Erythroblast (primary cell): ENCODE data around the gene GALNT16.

Source experiments
- DNase-seq, 2 experiments: peaks; one replicate each; lab custom pipeline; 2025; lab: John Stamatoyannopoulos, UW
- GATA1 ChIP-seq: IDR thresholded peaks from 2 replicates; pipeline ENCODE4 v1.6.1; 2011; ENCODE audit warnings: low read depth, mild to moderate bottlenecking, control low read depth, low read length, moderate library complexity
- POLR2A ChIP-seq: IDR thresholded peaks from 2 replicates; pipeline ENCODE4 v1.6.1; 2011; ENCODE audit warnings: mild to moderate bottlenecking, low read length

Gene GALNT16

DNA sequence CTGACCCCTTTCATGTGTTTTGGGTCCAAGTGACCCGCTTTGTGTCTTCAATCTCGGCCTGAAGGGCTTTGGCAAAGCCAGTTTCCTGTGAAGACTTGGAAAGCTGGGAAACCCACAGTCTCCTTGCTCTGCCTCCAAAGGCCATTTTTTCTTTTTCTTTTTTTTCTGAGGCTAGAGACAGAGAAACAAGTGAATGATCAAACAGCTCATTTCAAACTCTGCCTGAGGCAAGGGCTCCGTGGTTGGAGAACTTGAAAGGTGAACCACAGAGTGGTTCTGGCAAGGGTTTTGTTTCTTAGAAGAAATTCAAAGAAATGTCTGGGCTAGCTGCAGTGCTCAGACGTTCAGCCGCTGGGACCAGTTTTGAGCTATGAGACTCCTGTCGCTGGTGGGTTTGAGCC is 75.4 kb downstream of the GALNT16 start:
- no peak for DNase-seq
- TF ChIP-seq POLR2A: no peak
- TF ChIP-seq GATA1: no peak

DNA sequence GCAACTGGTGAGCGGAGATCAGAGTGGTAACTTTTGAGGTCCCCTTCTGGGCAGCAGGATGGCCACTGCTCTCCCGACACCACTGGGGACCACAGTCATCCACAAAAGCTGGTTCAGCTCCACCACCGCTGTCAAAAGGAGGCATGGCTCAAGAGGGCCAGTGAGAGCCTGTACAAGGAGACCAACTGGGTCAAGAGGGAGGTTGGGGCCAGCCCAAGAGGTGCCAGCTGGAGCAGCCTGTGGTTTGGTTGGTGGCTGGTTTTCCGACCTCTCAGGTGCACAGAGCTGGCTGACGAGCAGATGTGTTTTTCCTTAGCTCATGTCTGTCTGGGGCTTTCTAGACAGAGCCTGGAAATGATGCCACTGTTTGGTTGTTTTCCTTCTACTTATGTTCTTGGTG is 78.0 kb downstream of the GALNT16 start:
- DNase-seq: no peak
- TF ChIP-seq POLR2A (no peak), GATA1 (no peak)

DNA sequence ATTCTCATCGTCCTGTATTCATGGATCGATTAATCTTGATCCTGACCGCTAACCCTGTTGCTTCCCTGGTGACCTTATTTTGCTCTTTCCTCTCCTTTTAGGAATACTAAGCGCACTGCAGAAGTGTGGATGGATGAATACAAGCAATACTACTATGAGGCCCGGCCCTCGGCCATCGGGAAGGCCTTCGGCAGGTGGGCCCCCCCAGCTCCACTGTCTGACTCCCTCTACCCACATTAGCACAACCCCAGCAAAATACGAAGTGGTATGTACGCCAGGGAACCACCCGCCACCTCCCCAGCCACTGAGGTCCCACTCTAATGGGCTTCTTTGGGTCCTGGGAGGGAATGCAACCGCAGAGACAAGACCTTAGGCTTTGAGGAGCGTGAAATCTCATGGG is 79.5 kb downstream of the GALNT16 start:
- TF ChIP-seq GATA1 (no peak), POLR2A (no peak)

DNA sequence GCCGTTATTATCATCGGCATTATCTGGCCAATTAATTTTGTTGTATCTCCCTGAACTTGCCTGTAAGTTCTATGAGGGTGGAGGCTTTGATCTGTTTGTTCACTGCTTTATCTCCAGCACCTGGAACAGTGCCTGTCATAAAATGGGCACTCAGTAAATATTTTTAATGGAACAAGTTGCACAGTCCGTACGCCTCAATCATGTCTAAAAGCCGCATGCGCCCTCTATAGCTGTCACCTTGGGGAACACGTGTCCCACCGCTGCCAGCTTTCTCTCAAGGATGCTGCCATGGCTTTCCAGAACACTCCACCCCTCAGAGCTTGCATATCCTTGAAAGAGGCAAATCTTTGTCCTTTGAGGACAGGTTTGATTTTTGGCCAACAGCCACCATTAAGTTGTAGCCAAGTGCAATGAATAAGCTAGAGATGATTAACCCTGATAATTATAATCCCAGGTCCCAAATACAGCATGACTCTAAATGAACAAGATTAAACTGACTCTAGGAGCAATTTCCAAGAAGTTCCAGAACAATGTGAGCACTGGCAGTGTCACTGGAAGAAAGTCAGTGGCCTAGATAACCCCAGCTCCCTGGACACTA is 83.1 kb downstream of the GALNT16 start:
- no peak for DNase-seq
- TF ChIP-seq GATA1 (no peak), POLR2A (no peak)

More for the DNA sequence above, 79.5 kb downstream of the GALNT16 start:
- DNase-seq: no peak

DNA sequence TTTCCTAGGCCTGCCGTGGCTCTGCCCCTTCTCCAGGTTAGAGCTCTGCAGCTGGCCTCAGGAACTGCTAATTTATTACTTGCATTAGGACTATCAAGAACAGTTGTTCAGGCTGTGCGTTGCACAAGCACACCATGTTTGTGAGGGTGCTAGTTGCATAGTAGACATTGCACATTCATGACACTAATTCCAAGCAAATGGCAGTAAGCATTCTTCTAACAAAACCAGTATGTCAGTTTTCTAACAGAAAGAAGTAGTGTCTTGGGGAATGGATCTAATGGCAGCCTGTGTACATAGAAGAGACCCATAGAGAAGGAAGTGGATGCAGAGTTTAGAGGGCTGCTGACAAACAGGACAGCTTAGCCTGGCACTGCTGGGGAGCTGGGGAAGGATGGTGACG is 84.2 kb downstream of the GALNT16 start:
- no peak for TF ChIP-seq GATA1
- TF ChIP-seq POLR2A: no peak
- DNase-seq: no peak

DNA sequence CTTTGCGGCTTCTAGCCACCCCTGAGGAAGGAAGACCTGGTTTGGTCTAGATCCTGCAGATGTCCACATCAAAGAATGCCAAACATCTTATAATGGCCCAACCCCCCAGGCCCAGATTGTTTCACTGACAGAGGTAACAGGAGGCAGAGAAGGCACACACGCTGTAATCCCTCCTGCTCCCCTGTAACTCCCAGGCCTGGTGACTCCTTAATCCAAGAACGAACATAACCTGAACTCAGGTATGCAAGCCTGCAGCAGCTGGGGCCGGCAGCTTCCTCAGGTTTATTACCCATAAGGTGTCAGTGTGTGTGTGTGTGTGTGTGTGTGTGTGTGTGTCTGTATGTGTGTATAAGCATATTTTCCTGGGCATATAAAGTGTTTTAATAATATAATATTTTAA is 85.4 kb downstream of the GALNT16 start:
- no peak for DNase-seq
- TF ChIP-seq GATA1: no peak
- no peak for TF ChIP-seq POLR2A

DNA sequence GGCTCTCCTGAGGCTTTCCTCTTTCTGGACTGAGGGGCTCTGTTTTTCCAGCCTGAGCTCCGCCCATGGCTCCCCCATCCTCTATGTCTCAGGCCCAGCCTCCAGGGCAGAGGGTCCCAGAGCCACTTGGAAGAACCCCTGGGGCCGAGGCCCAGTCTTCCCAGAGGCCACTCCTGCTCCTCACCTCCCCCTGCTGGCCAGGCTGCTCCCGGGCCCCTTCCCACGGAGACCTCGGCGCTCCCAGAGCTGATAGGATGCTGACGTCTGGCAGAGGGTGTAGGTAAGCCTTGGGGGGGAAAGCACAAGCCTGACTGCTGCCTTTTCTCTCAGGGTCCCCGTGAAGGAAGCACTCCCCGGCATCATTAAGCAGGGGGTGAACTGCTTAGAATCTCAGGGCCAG is 86.8 kb downstream of the GALNT16 start:
- peak; percentile 14 to 32 for DNase-seq
- no peak for TF ChIP-seq POLR2A
- no peak for TF ChIP-seq GATA1

DNA sequence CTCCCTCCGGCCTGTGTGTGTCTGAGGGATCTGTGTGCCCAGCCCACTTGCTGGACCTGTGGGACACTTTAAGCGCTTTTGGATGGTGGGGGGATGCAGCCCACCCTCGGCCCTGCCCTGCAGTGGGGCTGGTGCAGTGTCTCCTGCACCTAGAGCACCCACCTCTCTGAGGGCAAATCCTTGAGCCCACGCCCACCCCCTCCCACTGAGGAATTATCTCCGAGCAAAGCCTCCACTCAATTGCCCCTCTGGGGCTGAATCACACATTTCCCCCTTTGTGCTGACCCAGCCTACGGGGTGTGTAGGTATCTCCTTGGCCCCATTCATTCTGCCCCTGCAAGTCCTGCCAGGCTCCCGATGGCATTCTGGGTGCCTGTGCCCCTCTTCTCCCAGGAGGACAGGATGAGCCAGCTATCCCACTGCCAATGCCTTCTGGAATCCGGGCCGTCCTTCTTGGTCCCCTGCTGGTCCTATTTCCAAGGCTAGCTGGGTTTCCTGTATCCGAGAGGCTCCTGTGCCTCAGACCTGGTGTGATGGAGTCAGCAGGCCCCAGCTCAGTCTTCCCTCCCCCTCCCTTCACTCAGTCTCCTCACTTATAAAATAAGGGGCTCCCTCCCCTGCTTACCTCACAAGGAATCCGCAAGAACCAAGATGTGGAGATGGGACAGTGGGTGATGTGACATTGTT is 89.3 kb downstream of the GALNT16 start:
- TF ChIP-seq POLR2A: no peak
- no peak for TF ChIP-seq GATA1
- DNase-seq: no peak

DNA sequence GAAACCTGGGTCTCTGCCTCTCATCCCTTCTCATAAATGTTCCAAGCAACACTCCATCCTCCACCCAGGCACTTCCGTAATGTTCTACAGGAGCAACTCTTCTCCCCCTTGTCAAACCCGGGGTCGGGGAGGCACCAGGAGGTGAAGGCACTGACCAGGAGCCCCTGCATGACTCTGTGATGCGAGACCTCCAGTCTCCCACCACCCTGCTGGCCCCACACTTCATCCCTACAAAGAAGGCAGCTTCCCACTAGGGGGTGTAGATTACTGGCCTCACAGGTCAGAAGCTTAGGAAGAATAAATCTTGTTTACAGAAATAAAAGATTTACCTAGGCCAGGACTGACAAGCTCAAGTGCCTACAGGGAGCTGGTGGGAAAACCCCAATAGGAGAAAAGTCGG is 90.9 kb downstream of the GALNT16 start:
- TF ChIP-seq GATA1 (no peak), POLR2A (no peak)
- no peak for DNase-seq

DNA sequence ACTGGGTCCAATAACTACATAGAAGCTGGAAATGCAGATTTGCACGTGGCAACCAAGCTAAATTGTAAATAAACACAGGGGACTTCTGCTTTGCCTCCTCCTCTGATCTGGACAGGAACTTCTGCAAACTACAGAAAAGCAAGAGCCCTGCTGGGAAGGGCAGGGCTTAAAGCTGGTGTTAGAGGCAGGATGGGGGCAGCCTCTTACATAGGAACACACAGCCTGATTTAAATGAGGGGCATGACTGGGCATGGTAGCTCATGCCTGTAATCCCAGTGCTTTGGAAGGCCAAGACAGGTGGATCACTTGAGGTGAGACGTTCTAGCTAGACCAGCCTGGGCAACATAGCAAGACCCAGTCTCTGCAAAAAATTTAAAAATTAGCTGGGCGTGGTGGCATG is 91.4 kb downstream of the GALNT16 start:
- DNase-seq: no peak
- TF ChIP-seq GATA1 (no peak), POLR2A (no peak)

DNA sequence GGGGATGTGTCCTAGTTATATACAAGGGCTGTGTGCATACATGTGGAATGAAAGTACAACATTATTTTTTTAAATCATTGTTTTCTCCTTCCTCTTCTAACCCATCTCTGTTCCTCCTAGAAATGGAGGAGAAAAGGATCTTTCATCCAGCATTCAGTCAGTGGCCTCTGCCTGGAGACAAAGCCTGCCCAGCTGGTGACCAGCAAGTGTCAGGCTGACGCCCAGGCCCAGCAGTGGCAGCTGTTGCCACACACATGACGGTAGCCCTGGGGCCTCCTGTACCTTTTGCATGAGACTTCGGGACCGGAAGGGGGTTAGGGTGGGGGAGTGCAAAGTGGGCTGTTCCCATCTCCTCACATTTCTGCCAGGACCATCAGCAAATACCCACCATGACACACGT is 92.0 kb downstream of the GALNT16 start:
- no peak for TF ChIP-seq GATA1
- no peak for TF ChIP-seq POLR2A
- no peak for DNase-seq

DNA sequence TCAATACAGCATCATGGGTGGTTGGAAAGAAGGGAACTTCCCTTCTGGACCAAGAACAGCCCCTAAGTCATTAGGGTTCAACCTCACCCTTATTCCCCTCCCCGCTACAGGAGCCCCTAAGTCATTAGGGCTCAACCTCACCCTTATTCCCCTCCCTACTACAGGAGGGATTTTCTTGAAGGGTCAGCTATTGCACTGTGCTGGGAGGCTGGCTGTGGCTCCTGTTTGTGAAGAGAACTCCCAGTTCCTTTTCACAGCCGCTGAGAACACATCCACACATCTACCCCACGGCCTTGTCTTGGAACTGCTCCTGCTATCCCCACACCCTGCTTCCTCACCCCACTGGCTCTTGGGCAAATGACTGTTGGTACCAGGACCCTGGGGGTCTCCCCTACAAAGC is 93.2 kb downstream of the GALNT16 start:
- no peak for DNase-seq
- no peak for TF ChIP-seq GATA1
- no peak for TF ChIP-seq POLR2A

DNA sequence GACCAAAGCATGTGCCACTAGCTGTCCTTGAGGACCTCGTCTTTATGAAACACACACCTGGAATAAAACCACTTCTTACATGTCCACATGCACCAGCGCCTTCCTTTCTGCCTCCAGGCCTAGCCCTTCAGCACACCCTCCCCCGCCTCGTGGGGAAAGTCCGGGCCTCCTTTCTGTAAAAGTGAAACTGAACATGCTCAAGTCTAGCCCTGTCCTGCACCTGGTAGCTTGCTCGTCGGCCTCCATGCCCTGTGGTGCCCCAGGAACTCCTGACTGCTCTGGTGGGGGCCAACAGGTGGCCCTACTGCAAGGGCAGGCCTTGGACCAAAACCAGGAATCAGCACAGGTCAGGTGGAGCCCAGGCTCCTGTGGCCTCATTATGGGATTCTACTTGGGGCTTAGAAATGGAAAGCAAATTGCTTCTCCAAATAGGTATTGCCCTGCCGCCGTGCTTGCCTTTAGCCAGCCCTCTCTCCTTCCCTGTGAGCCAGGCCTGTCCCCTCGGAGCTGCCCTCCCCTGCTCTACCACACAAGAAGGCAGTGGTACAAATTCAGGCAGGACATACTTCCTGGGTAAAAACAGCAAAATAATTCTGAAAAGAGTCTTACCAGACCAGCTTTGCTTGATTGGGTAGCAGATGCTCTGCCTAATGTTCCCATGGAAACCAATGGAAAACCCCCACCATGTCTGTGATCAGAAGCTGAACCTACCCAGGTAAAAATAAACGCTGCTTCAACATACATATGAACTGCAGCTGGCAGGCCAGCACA is 94.6 kb downstream of the GALNT16 start:
- no peak for DNase-seq
- TF ChIP-seq GATA1: no peak
- no peak for TF ChIP-seq POLR2A

DNA sequence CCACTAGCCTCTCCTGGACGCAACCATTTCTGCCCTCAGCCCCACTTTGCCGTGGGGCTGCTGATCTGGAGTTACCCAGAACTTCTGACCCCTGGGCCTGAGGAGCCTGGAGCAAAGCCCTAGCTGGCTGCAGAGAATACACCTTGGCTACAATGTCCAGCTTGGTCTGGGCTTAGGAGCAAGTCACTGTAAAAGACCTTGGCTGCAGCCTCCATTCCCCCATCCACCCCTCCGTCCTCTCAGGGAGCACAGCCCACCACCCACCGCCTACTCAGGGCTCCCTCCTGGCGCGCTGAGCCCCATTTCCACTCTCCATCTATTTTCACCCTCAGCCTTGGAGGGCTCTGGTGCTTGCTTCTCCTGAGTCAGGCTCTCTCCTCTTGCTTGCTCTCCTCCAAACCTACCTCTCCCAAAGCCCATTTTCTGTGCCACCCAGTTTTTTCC is 95.2 kb downstream of the GALNT16 start:
- no peak for DNase-seq
- TF ChIP-seq GATA1 (no peak), POLR2A (no peak)
